ENCODE data around the gene FOXO1. TPM values are rescaled to one million over a fixed set of nuclear protein-coding genes. Genes with fewer than 3 reads are reported as not detected.

Gene FOXO1
- total and polyA plus RNA-seq, 10 donors: 7.1 to 58.9 (median 47.2) TPM

- TF ChIP-seq POLR2AphosphoS5 (IDR thresholded peaks at IDR 0.05) (no peak), POLR2A (IDR thresholded peaks at IDR 0.05) (no peak)
- Histone ChIP-seq H3K9me3 (no peaks in the 10 kb centered on the region), H3K4me3 (no peak overlapping the region), H3K27me3 (replicated peaks in 1 of 7) (no peaks in the 10 kb centered on the region), H3K36me3 (peaks cover 0 to 4% (median 0%) of the 10 kb centered on the region in 6 donors), H3K27ac (no peak overlapping the region), H3K4me1 (peaks cover 46 to 100% (median 76%) of the 10 kb centered on the region in 6 donors)
- DNase-seq: no peak
- intact Hi-C loops (cut with DNase I; ENCODE audit: low total_unique reads): no loop called here
- 84 to 93% (median 90%) methylated on average over 3 of the region's 3 CpGs for WGBS, 5 donors
Observed at GRCh38 chr13:40632915-40633314, 33.5 kb downstream of the FOXO1 start.

- Histone ChIP-seq H3K36me3 (peaks cover 0 to 11% (median 0%) of the 10 kb centered on the region in 6 donors), H3K27ac (peak overlapping the region in 1 of 8 donors; percentile 69), H3K9me3 (no peaks in the 10 kb centered on the region), H3K27me3 (replicated peaks in 1 of 7) (no peaks in the 10 kb centered on the region), H3K4me1 (peaks cover 42 to 100% (median 71%) of the 10 kb centered on the region in 6 donors), H3K4me3 (no peak overlapping the region)
- no peak for TF ChIP-seq CTCF (IDR thresholded peaks at IDR 0.05 in 8 of 11, conservative IDR thresholded peaks at IDR 0.05 in 3 of 11)
- no peak for TF ChIP-seq POLR2AphosphoS5 (IDR thresholded peaks at IDR 0.05)
- no peak for TF ChIP-seq POLR2A (IDR thresholded peaks at IDR 0.05)
- no peak for DNase-seq
- WGBS, 5 donors: 73 to 85% (median 76%) methylated on average over 4 of the region's 4 CpGs
- intact Hi-C loops (cut with DNase I; ENCODE audit: low total_unique reads): no loop called here
Observed at GRCh38 chr13:40631605-40632004, 34.8 kb downstream of the FOXO1 start.

- intact Hi-C loops (cut with DNase I; ENCODE audit: low total_unique reads): no loop called here
- 36 to 48% (median 41%) methylated on average over 3 of the region's 3 CpGs for WGBS, 5 donors
Observed at GRCh38 chr13:40629678-40630384, 36.6 kb downstream of the FOXO1 start.

GRCh38 chr13:40626977-40627376 is 39.5 kb downstream of the FOXO1 start:
- Histone ChIP-seq H3K36me3 (peaks cover 0 to 11% (median 0%) of the 10 kb centered on the region in 6 donors), H3K4me1 (peaks cover 56 to 100% (median 79%) of the 10 kb centered on the region in 6 donors), H3K27ac (peak overlapping the region in 2 of 8 donors; percentile 14 to 31), H3K9me3 (no peaks in the 10 kb centered on the region), H3K27me3 (replicated peaks in 1 of 7) (no peaks in the 10 kb centered on the region), H3K4me3 (no peak overlapping the region)
- no peak for DNase-seq
- no peak for TF ChIP-seq POLR2AphosphoS5 (IDR thresholded peaks at IDR 0.05)
- TF ChIP-seq POLR2A (IDR thresholded peaks at IDR 0.05): no peak
- no peak for TF ChIP-seq CTCF (IDR thresholded peaks at IDR 0.05 in 8 of 11, conservative IDR thresholded peaks at IDR 0.05 in 3 of 11)
- WGBS, 5 donors: 96 to 100% (median 97%) methylated on average over 1 of the region's 1 CpG
- intact Hi-C loops (cut with DNase I; ENCODE audit: low total_unique reads): no loop called here

More at GRCh38 chr13:40629678-40630384, 36.6 kb downstream of the FOXO1 start:
- peaks cover 0 to 11% (median 0%) of the 10 kb centered on the region in 6 donors for H3K36me3 ChIP-seq
- peaks cover 52 to 100% (median 73%) of the 10 kb centered on the region in 6 donors for H3K4me1 ChIP-seq
- no peaks in the 10 kb centered on the region for H3K27me3 ChIP-seq (replicated peaks in 1 of 7)
- H3K9me3 ChIP-seq: no peaks in the 10 kb centered on the region
- no peak for DNase-seq
- H3K27ac ChIP-seq: peak overlapping the region in 7 of 8 donors; percentile 32 to 82 (median 65)
- no peak overlapping the region for H3K4me3 ChIP-seq
- TF ChIP-seq POLR2AphosphoS5 (IDR thresholded peaks at IDR 0.05) (no peak), POLR2A (IDR thresholded peaks at IDR 0.05) (no peak), CTCF (IDR thresholded peaks at IDR 0.05 in 8 of 11, conservative IDR thresholded peaks at IDR 0.05 in 3 of 11) (no peak)
